ENCODE data around the gene KIF26B.

The KIF26B gene

DNA sequence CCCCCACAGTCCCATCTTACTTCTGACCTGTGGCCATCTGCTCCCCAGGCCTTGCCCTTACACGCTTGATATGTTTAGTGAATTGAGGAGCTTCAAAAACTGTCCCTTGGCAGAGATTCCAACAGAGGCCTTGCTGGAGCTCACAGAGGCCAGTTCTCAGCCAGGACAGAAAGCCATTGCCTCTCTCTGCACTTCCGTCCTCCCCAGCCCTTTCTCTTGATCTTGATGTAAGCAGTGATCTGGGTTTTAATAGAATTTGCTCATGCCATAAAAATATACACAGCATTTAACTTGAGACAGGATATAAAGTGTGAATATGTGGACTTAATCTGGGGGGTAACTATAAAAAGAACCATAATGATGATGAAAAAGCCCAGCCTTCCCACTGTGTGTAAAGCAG is 453.5 kb downstream of the KIF26B start:
- H3K27me3 ChIP-seq (ENCODE audit: insufficient read depth, low read length): no peaks in the 10 kb centered on the region
- no peak overlapping the region for H3K27ac ChIP-seq (ENCODE audit: low read depth, low read length)
- no peaks in the 10 kb centered on the region for H3K4me1 ChIP-seq (ENCODE audit: insufficient read depth, low read length)
- no peaks in the 10 kb centered on the region for H3K9me3 ChIP-seq (ENCODE audit: insufficient read depth, low read depth, low read length)
- H3K36me3 ChIP-seq (ENCODE audit: insufficient read depth, low read length): no peaks in the 10 kb centered on the region
- WGBS: 94% methylated on average over 1 of the region's 2 CpGs
- no peak overlapping the region for H3K4me3 ChIP-seq (ENCODE audit: low read length)
- no peak overlapping the region for H3K9ac ChIP-seq (ENCODE audit: low read depth, low read length)

DNA sequence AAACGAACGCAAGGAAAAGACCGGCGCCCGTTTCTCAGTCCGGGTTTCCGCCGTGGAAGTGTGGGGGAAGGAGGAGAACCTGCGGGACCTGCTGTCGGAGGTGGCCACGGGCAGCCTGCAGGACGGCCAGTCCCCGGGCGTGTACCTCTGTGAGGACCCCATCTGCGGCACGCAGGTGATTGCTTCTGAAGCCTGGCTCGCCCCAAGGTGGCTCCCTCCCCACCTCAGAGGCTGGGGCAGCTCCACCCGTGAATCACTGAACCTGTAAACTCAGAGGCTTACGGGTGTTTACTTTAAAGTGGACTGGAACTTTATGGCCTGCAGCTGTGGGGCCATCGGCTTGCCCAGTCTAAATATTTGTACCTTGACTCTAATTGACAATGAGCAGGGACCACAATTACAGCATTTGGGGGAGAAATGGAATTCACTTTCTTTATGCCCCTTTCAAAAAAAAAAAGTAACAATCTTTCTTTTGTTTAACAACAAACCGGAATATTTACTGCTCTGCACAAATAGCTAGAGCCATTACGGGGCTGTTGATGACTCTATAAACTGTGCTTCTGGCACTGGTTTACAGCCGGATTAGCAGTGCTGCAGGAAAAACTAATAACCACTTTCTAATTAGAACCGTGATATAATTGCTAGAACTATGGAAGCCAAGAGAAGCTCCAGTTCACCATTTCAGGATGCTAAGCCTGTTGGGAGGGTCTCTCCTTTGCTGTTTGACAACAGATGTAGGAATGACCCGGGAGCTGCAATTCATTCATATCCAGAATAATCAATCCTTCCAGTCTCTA is 454.8 kb downstream of the KIF26B start:
- WGBS: 94% methylated on average over 25 of the region's 25 CpGs
- Histone ChIP-seq H3K4me1 (ENCODE audit: insufficient read depth, low read length) (no peaks in the 10 kb centered on the region), H3K4me3 (ENCODE audit: low read length) (no peak overlapping the region), H3K27me3 (ENCODE audit: insufficient read depth, low read length) (no peaks in the 10 kb centered on the region), H3K9me3 (ENCODE audit: insufficient read depth, low read depth, low read length) (no peaks in the 10 kb centered on the region), H3K36me3 (ENCODE audit: insufficient read depth, low read length) (no peaks in the 10 kb centered on the region), H3K27ac (ENCODE audit: low read depth, low read length) (no peak overlapping the region), H3K9ac (ENCODE audit: low read depth, low read length) (no peak overlapping the region)

DNA sequence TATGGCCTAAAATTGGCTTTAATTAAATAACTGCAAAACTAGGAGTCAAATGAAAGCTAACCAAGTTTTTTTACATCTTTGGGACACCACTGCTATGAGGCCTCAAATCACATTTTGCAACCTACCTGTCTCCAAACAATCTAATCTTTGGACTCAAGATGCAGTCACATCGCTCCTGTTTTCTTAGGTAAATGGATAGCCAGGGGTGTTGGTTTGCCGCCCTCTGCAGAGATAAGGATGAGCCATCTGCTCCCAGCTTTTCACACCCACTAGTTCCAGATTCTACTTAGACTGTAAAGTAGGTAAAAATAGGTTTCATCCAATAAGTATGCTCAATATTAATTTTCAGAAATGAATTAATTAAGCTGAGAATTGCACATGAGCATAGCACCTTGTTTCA is 456.5 kb downstream of the KIF26B start:
- Histone ChIP-seq H3K9ac (ENCODE audit: low read depth, low read length) (no peak overlapping the region), H3K9me3 (ENCODE audit: insufficient read depth, low read depth, low read length) (no peaks in the 10 kb centered on the region)

DNA sequence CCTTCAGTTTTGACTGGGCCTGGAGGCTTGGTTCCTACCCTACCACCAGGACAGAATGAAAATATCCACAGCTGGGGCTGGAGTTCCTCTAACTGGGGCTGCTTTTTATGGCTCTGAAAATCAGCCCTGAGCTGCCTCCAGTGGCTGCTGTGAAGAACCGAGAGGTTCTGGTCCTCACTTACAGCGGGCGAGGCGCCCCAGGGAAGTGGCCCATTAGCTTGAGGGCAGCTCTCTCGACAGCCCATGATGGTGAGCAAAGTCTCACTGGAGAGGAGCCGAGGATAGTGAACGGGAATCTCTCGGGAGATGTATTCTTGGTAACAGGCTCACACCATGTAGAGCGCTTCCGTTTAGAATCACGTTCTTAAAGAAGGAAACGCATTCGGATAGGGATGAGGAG is 459.7 kb downstream of the KIF26B start:
- H3K4me3 ChIP-seq (ENCODE audit: low read length): no peak overlapping the region
- H3K9me3 ChIP-seq (ENCODE audit: insufficient read depth, low read depth, low read length): no peaks in the 10 kb centered on the region
- no peaks in the 10 kb centered on the region for H3K27me3 ChIP-seq (ENCODE audit: insufficient read depth, low read length)
- H3K9ac ChIP-seq (ENCODE audit: low read depth, low read length): no peak overlapping the region
- H3K4me1 ChIP-seq (ENCODE audit: insufficient read depth, low read length): peaks cover 3% of the 10 kb centered on the region; the same call in 1 of the 2 replicates
- no peak overlapping the region for H3K27ac ChIP-seq (ENCODE audit: low read depth, low read length)
- no peaks in the 10 kb centered on the region for H3K36me3 ChIP-seq (ENCODE audit: insufficient read depth, low read length)
- 96% methylated on average over 13 of the region's 13 CpGs for WGBS

More for the DNA sequence above, 456.5 kb downstream of the KIF26B start:
- Histone ChIP-seq H3K27me3 (ENCODE audit: insufficient read depth, low read length) (no peaks in the 10 kb centered on the region), H3K27ac (ENCODE audit: low read depth, low read length) (no peak overlapping the region), H3K36me3 (ENCODE audit: insufficient read depth, low read length) (no peaks in the 10 kb centered on the region), H3K4me1 (ENCODE audit: insufficient read depth, low read length) (peaks cover 3% of the 10 kb centered on the region; the same call in 1 of the 2 replicates), H3K4me3 (ENCODE audit: low read length) (no peak overlapping the region)
- WGBS: 83% methylated on average over 1 of the region's 2 CpGs

DNA sequence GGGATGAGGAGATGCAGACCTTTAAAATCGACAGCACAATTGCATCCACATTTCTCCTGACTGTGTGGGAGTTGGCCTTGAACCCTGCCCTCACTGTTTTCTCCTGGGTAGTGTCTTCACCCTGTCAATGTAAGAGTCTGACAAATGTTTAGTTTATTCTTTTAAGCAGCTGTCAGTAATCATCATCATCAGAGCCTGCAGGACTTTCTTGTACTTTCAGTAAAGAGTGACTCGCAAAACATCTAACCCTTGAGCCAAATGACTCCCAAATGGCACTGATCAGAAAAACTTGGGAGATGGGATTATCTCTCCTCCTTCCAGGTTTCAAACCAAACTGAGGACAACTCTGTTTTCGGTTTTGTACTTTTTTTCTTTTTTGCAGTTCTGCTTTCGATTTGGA is 460.2 kb downstream of the KIF26B start:
- H3K9me3 ChIP-seq (ENCODE audit: insufficient read depth, low read depth, low read length): no peaks in the 10 kb centered on the region
- H3K36me3 ChIP-seq (ENCODE audit: insufficient read depth, low read length): no peaks in the 10 kb centered on the region
- 88% methylated on average over 4 of the region's 4 CpGs for WGBS
- H3K27me3 ChIP-seq (ENCODE audit: insufficient read depth, low read length): no peaks in the 10 kb centered on the region
- H3K27ac ChIP-seq (ENCODE audit: low read depth, low read length): no peak overlapping the region
- H3K4me3 ChIP-seq (ENCODE audit: low read length): no peak overlapping the region
- H3K4me1 ChIP-seq (ENCODE audit: insufficient read depth, low read length): peaks cover 3% of the 10 kb centered on the region; the same call in 1 of the 2 replicates
- H3K9ac ChIP-seq (ENCODE audit: low read depth, low read length): no peak overlapping the region

DNA sequence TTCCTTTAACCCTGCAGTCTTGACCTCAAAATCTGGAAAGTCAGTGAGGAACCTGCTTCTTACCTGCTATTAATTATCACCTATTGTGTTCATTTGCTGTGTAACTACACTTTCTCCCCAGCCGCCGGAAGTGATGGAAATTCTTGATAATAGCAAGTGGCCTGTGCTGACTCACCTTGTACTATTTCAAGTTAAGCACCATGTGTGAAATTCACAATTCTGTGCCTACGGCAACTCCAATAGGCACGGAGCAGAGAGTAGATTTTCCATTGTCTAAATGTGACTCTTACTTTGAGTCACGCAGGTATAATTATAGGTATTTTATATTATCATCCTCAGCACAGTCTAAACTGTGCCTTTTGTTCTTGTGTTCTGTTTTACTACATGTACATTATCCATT is 466.8 kb downstream of the KIF26B start:
- no peaks in the 10 kb centered on the region for H3K36me3 ChIP-seq (ENCODE audit: insufficient read depth, low read length)
- no peaks in the 10 kb centered on the region for H3K27me3 ChIP-seq (ENCODE audit: insufficient read depth, low read length)
- no peak overlapping the region for H3K4me3 ChIP-seq (ENCODE audit: low read length)
- no peak overlapping the region for H3K27ac ChIP-seq (ENCODE audit: low read depth, low read length)
- no peaks in the 10 kb centered on the region for H3K9me3 ChIP-seq (ENCODE audit: insufficient read depth, low read depth, low read length)
- WGBS: 89% methylated on average over 4 of the region's 5 CpGs
- no peak overlapping the region for H3K9ac ChIP-seq (ENCODE audit: low read depth, low read length)
- no peaks in the 10 kb centered on the region; the same call in 1 of the 2 replicates for H3K4me1 ChIP-seq (ENCODE audit: insufficient read depth, low read length)

DNA sequence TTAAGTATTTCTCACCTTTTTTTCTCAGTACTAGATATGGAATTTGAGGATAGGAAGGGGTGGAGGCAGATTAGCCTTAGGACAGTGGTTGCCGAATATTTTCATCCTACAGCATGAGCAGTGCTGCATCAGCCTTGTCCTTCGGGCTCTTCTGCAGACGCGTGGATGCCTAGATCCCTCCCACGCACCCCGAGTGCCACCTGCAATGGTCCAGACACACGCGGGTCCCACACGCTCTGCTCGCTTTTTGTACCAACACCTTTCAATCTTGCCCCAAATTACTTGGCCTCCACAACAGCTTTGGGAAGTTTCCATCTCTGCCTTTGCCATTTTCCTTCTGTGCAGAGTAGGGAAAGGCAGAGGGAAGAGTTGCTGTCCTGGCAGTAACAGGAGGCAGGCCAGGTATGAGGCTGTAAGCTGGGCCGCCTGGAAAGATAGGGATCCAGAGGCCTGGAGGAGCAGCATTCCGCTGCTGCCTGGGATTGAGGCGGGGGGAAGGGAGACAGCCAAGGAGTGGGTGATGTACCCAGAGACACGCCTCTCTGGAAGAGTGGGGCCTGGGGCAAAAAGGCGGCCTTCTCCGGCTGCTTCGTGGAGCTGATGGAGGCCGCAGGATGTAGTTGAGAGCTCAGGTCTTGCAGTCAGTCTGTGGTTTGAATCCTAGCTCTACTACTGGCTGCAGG is 467.7 kb downstream of the KIF26B start:
- Histone ChIP-seq H3K9ac (ENCODE audit: low read depth, low read length) (no peak overlapping the region), H3K4me3 (ENCODE audit: low read length) (no peak overlapping the region), H3K36me3 (ENCODE audit: insufficient read depth, low read length) (no peaks in the 10 kb centered on the region), H3K27ac (ENCODE audit: low read depth, low read length) (no peak overlapping the region), H3K9me3 (ENCODE audit: insufficient read depth, low read depth, low read length) (no peaks in the 10 kb centered on the region), H3K4me1 (ENCODE audit: insufficient read depth, low read length) (no peaks in the 10 kb centered on the region; the same call in 1 of the 2 replicates), H3K27me3 (ENCODE audit: insufficient read depth, low read length) (no peaks in the 10 kb centered on the region)
- 82% methylated on average over 18 of the region's 18 CpGs for WGBS

DNA sequence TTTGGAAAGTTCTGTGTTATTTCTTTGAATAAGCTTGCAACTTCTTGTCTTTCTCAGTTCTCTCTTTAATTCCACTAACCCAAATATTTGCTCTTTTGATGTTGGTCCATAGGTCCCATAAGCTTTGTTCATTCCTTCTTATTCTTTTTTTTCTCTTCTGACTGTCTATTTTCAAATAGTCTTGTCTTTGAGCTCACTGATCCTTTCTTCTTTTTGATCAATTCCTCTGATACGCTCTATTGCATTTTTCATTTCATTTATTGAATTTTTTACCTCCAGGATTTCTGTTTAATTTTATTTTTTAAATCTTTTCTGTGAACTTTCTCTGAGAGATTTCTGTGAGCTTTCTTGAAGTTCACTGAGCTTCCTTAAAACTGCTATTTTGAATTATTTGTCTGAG is 486.6 kb downstream of the KIF26B start:
- Histone ChIP-seq H3K36me3 (ENCODE audit: insufficient read depth, low read length) (no peaks in the 10 kb centered on the region), H3K9ac (ENCODE audit: low read depth, low read length) (no peak overlapping the region), H3K4me1 (ENCODE audit: insufficient read depth, low read length) (no peaks in the 10 kb centered on the region), H3K27me3 (ENCODE audit: insufficient read depth, low read length) (no peaks in the 10 kb centered on the region), H3K9me3 (ENCODE audit: insufficient read depth, low read depth, low read length) (peaks cover 15% of the 10 kb centered on the region; the same call in 1 of the 2 replicates), H3K27ac (ENCODE audit: low read depth, low read length) (no peak overlapping the region), H3K4me3 (ENCODE audit: low read length) (no peak overlapping the region)
- WGBS: 94% methylated on average over 1 of the region's 1 CpG

DNA sequence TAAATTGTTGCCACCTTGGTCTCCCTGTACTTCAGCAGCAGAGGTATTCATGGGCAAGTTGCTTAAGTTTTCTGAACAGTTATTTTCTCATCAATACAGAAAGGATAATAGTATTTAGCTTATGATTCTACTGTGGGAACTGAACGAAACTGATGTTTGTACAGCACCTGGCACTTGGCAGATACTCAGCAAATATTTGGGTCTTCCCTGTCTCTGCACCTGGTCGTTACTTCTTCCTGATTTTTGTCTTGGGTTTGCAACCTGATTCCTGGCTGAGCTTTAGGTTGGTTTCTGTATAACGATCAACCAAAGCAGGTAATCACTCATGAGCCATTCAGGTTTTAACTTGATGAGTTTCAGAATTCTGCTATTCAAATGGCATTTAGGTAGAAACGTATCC is 490.6 kb downstream of the KIF26B start:
- 91% methylated on average over 4 of the region's 4 CpGs for WGBS
- no peak overlapping the region for H3K4me3 ChIP-seq (ENCODE audit: low read length)
- H3K9ac ChIP-seq (ENCODE audit: low read depth, low read length): no peak overlapping the region
- peaks cover 15% of the 10 kb centered on the region; the same call in 1 of the 2 replicates for H3K9me3 ChIP-seq (ENCODE audit: insufficient read depth, low read depth, low read length)
- H3K4me1 ChIP-seq (ENCODE audit: insufficient read depth, low read length): no peaks in the 10 kb centered on the region
- H3K36me3 ChIP-seq (ENCODE audit: insufficient read depth, low read length): no peaks in the 10 kb centered on the region
- no peak overlapping the region for H3K27ac ChIP-seq (ENCODE audit: low read depth, low read length)
- H3K27me3 ChIP-seq (ENCODE audit: insufficient read depth, low read length): no peaks in the 10 kb centered on the region

DNA sequence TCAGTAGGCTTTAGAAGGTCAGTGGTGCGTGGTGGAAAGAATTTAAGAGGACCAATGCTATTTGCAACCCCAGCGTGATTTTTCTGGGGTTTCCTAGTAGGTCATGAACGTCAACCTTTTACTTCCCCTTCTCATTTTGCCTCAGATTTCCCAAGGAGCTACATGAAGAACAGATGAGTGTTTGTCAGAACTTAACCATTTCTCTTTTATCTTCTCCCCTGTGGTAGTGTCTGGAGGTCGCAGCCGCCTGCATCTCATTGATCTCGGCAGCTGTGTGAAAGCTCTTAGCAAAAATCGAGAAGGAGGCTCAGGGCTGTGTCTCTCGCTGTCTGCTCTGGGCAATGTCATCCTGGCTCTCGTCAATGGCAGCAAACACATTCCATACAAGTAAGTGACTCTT is 491.1 kb downstream of the KIF26B start:
- 93% methylated on average over 8 of the region's 9 CpGs for WGBS
- no peaks in the 10 kb centered on the region for H3K27me3 ChIP-seq (ENCODE audit: insufficient read depth, low read length)
- no peak overlapping the region for H3K9ac ChIP-seq (ENCODE audit: low read depth, low read length)
- H3K9me3 ChIP-seq (ENCODE audit: insufficient read depth, low read depth, low read length): 0 out of 2 replicates have a peak, but pooled peaks cover 12% of the 10 kb centered on the region
- H3K4me3 ChIP-seq (ENCODE audit: low read length): no peak overlapping the region
- H3K27ac ChIP-seq (ENCODE audit: low read depth, low read length): no peak overlapping the region
- no peaks in the 10 kb centered on the region for H3K4me1 ChIP-seq (ENCODE audit: insufficient read depth, low read length)
- no peaks in the 10 kb centered on the region for H3K36me3 ChIP-seq (ENCODE audit: insufficient read depth, low read length)

DNA sequence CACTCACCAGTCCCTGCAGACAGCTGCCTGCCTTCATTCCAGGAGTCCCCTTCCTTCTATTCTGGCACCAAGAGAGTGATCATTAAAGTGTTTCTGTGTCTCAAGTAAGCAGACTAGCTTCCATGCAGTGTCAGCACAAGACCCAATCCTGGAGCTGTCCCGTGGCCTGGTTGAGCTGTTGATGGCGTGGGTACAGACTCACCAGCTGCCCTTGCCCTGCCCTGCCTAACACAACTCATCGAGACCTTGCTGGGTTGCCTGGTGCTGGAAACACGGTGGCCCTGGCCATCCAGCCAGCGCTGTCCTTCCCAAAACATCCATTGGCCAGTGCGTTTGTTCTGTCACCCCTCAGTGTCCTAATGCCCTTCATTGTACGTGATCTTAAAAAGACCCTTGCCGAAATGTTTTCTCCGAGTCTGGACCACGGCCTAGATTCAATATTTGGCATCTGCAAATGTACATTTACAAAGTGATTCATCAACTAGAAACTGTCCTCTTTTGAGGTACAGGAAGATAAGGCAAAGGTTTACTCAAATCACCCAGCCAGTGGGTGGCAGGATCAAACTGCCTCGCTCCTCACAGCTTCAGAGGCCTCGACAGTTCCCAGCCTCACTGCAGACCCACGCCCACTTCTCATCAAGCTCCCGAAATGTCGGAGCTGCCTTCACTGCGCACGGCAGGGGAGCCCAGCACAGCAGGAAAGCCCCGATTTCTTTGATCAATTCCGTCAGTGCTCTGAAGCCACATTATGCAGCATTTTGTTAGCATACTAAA is 494.2 kb downstream of the KIF26B start:
- Histone ChIP-seq H3K9me3 (ENCODE audit: insufficient read depth, low read depth, low read length) (peaks cover 2% of the 10 kb centered on the region; the same call in 1 of the 2 replicates), H3K36me3 (ENCODE audit: insufficient read depth, low read length) (no peaks in the 10 kb centered on the region), H3K27me3 (ENCODE audit: insufficient read depth, low read length) (no peaks in the 10 kb centered on the region), H3K9ac (ENCODE audit: low read depth, low read length) (no peak overlapping the region), H3K4me3 (ENCODE audit: low read length) (no peak overlapping the region), H3K4me1 (ENCODE audit: insufficient read depth, low read length) (no peaks in the 10 kb centered on the region), H3K27ac (ENCODE audit: low read depth, low read length) (no peak overlapping the region)
- WGBS: 55% methylated on average over 19 of the region's 19 CpGs

Data from HUES64 (cell line).